Caco-2 (cell line): ENCODE data around the gene NTF3. TPM values are rescaled to one million over a fixed set of nuclear protein-coding genes. Genes with fewer than 3 reads are reported as not detected.
"Not testable (repeated sequence)": the region's sequence is repeated elsewhere in the genome, so short reads cannot be mapped to it uniquely, and the experiment has no call there.

ENCODE experiments used
- BruUV-seq: library from RNA; stranded (reverse); fragments of 400-500 nt; replicated peaks from 2 replicates; lab custom pipeline; 2021; lab: Mats Ljungman, UMichigan
- CTCF ChIA-PET: fragments of 300-600 bp; sonication (Branson Sonifier 250); formaldehyde crosslinking; loops from one replicate; lab custom pipeline; 2022; ENCODE audit warnings: antibody characterized with exemption; lab: Charles Lee
- POLR2A ChIA-PET: fragments of 300-600 bp; sonication (Branson Sonifier 250); formaldehyde crosslinking; loops from one replicate; lab custom pipeline; 2022; ENCODE audit warnings: antibody characterized with exemption; lab: Charles Lee
- DNase-seq, 2 experiments: peaks; one replicate each; pipeline versions ENCODE4 v3.0.0 to v3.0.0-alpha.2; 2020 to 2022
- H3K27me3 ChIP-seq: replicated peaks from 2 replicates; pipeline ENCODE4 v1.6.0; 2011; ENCODE audit warnings: low read length; ENCODE audit not compliant: control insufficient read depth, insufficient read depth
- H3K36me3 ChIP-seq: 2 replicates; pipeline ENCODE4 v1.5.1; 2011; ENCODE audit warnings: low read length; ENCODE audit not compliant: control insufficient read depth, insufficient read depth
- H3K4me1 ChIP-seq: fragments of 250-450 bp; sonication (Bioruptor Pico); 2 replicates; pipeline ENCODE4 v1.5.1; 2020; ENCODE audit warnings: mild to moderate bottlenecking
- H3K4me3 ChIP-seq: 2 replicates; pipeline ENCODE4 v1.5.1; 2011; ENCODE audit warnings: low read depth, mild to moderate bottlenecking, control low read depth, low read length
- H3K9me3 ChIP-seq: fragments of 250-450 bp; sonication (Bioruptor Pico); 2 replicates; pipeline ENCODE4 v1.5.1; 2020; ENCODE audit warnings: mild to moderate bottlenecking, moderate library complexity
- H3K27ac Mint-ChIP-seq: one replicate; pipeline ENCODE4 v1.8.0; 2022; ENCODE audit warnings: mixed read lengths; ENCODE audit not compliant: unreplicated experiment
- H3K27me3 Mint-ChIP-seq: one replicate; pipeline ENCODE4 v1.8.0; 2022; ENCODE audit warnings: mixed read lengths; ENCODE audit not compliant: insufficient read depth, unreplicated experiment
- H3K36me3 Mint-ChIP-seq: one replicate; pipeline ENCODE4 v1.8.0; 2022; ENCODE audit warnings: mild to moderate bottlenecking, mixed read lengths; ENCODE audit not compliant: insufficient read depth, unreplicated experiment
- H3K4me1 Mint-ChIP-seq: one replicate; pipeline ENCODE4 v1.8.0; 2022; ENCODE audit warnings: low read depth, mixed read lengths; ENCODE audit not compliant: unreplicated experiment
- H3K4me3 Mint-ChIP-seq: one replicate; pipeline ENCODE4 v1.8.0; 2022; ENCODE audit warnings: mild to moderate bottlenecking, moderate library complexity, mixed read lengths; ENCODE audit not compliant: unreplicated experiment
- H3K9me3 Mint-ChIP-seq: one replicate; pipeline ENCODE4 v1.8.0; 2022; ENCODE audit warnings: mixed read lengths; ENCODE audit not compliant: unreplicated experiment
- CTCF ChIP-seq, 2 experiments: fragments of 200-600 bp in 1 of 2; IDR thresholded peaks; 1 replicate in 1 of 2; 2 replicates in 1 of 2; pipeline versions ENCODE4 v1.5.1 to v1.8.0; 2011 to 2022; ENCODE audit warnings: antibody characterized with exemption in 1 of 2, control low read depth in 1 of 2, inconsistent platforms in 1 of 2, low read depth in 1 of 2, low read length in 1 of 2, mild to moderate bottlenecking in 1 of 2, moderate library complexity in 1 of 2; ENCODE audit not compliant: insufficient read depth in 1 of 2, severe bottlenecking in 1 of 2, unreplicated experiment in 1 of 2
- intact Hi-C: fragments of 100-400 bp; cut with micrococcal nuclease; formaldehyde crosslinking; loops from one replicate; pipeline ENCODE4 v1.10.0; 2022; ENCODE audit not compliant: unreplicated experiment
- total RNA-seq: library from RNA; stranded (reverse); gene quantifications from 2 replicates; pipeline ENCODE4 v1.2.3, GENCODE V29; 2022

The NTF3 gene
- total RNA-seq, 1 experiment from 2014 or later: 5.3 TPM

- no TSS peak for BruUV-seq
- H3K27ac Mint-ChIP-seq: no peak overlapping the region
Measured at GRCh38 chr12:5535541-5535940, 103.6 kb downstream of the NTF3 start.

GRCh38 chr12:5537026-5537615 lies 105.2 kb downstream of the NTF3 start:
- H3K27me3 ChIP-seq, H3K4me1 ChIP-seq, DNase-seq, H3K27me3 Mint-ChIP-seq, H3K36me3 Mint-ChIP-seq, H3K9me3 ChIP-seq, POLR2A ChIA-PET, CTCF ChIA-PET, intact Hi-C loops, H3K36me3 ChIP-seq, H3K4me3 Mint-ChIP-seq, H3K4me3 ChIP-seq, BruUV-seq: not testable (repeated sequence)
- Mint-ChIP-seq H3K9me3 (peaks cover 44% of the 10 kb centered on the region), H3K4me1 (peaks cover 13% of the 10 kb centered on the region), H3K27ac (peak overlapping the region; percentile 30)

More at GRCh38 chr12:5535541-5535940, 103.6 kb downstream of the NTF3 start:
- DNase-seq: no peak
- H3K36me3 ChIP-seq: no peaks in the 10 kb centered on the region
- no peak for TF ChIP-seq CTCF (IDR thresholded peaks at IDR 0.05; ENCODE audit: insufficient read depth in 1 of 2, low read depth in 1 of 2, low read length in 1 of 2, severe bottlenecking in 1 of 2, unreplicated experiment in 1 of 2)
- ChIA-PET POLR2A (no interaction called here), CTCF (no interaction called here)
- peaks cover 4% of the 10 kb centered on the region for H3K9me3 ChIP-seq
- H3K4me1 ChIP-seq: peaks cover 5% of the 10 kb centered on the region; the same call in 1 of the 2 replicates
- no peaks in the 10 kb centered on the region for H3K27me3 ChIP-seq
- Mint-ChIP-seq H3K27me3 (no peaks in the 10 kb centered on the region), H3K4me1 (peaks cover 13% of the 10 kb centered on the region), H3K4me3 (no peak overlapping the region), H3K9me3 (peaks cover 34% of the 10 kb centered on the region), H3K36me3 (no peaks in the 10 kb centered on the region)
- intact Hi-C loops: no loop called here
- H3K4me3 ChIP-seq: no peak overlapping the region

- BruUV-seq: no TSS peak
- ChIA-PET POLR2A (no interaction called here), CTCF (no interaction called here)
- H3K27ac Mint-ChIP-seq: no peak overlapping the region
- no peak for TF ChIP-seq CTCF (IDR thresholded peaks at IDR 0.05; ENCODE audit: insufficient read depth in 1 of 2, low read depth in 1 of 2, low read length in 1 of 2, severe bottlenecking in 1 of 2, unreplicated experiment in 1 of 2)
- H3K4me3 ChIP-seq: no peak overlapping the region
- H3K4me1 ChIP-seq: peaks cover 5% of the 10 kb centered on the region; the same call in 1 of the 2 replicates
- no peaks in the 10 kb centered on the region for H3K27me3 ChIP-seq
- no peaks in the 10 kb centered on the region for H3K36me3 Mint-ChIP-seq
- intact Hi-C loops: no loop called here
- no peaks in the 10 kb centered on the region for H3K36me3 ChIP-seq
- peaks cover 4% of the 10 kb centered on the region for H3K9me3 ChIP-seq
- no peak for DNase-seq
- peaks cover 13% of the 10 kb centered on the region for H3K4me1 Mint-ChIP-seq
- H3K9me3 Mint-ChIP-seq: peaks cover 43% of the 10 kb centered on the region
- no peaks in the 10 kb centered on the region for H3K27me3 Mint-ChIP-seq
- no peak overlapping the region for H3K4me3 Mint-ChIP-seq
Measured at GRCh38 chr12:5537771-5538170, 105.9 kb downstream of the NTF3 start.
